ENCODE results near the gene B4GALNT3. TPM values are rescaled to one million over a fixed set of nuclear protein-coding genes. Genes with fewer than 3 reads are reported as not detected.

Gene B4GALNT3
- polyA plus RNA-seq, 2 of the 4 experiments (the other 2 are of a cell fraction) = 0.43 to 0.53 TPM

GRCh38 chr12:537772-538171, 78.0 kb downstream of the B4GALNT3 start (continued):
- no peak for TF ChIP-seq REST (IDR thresholded peaks at IDR 0.05)

GRCh38 chr12:538731-539539, 79.2 kb downstream of the B4GALNT3 start:
- no peaks in the 10 kb centered on the region for H3K9me3 ChIP-seq
- TF ChIP-seq TP53 (CRISPR knock-in tag; IDR thresholded peaks at IDR 0.05) = no peak
- TF ChIP-seq ZSCAN20 (CRISPR knock-in tag; IDR thresholded peaks at IDR 0.05) = no peak
- TF ChIP-seq ZNF302 (CRISPR knock-in tag; IDR thresholded peaks at IDR 0.05) = no peak
- TF ChIP-seq ESRRA (IDR thresholded peaks at IDR 0.05; ENCODE audit: borderline replicate concordance, low read length) = no peak
- TF ChIP-seq RAD21 (conservative IDR thresholded peaks at IDR 0.05 in 1 of 2, IDR thresholded peaks at IDR 0.05 in 1 of 2) = no peak
- no peak for TF ChIP-seq MAZ (IDR thresholded peaks at IDR 0.05; ENCODE audit: borderline replicate concordance, low read depth, low read length)
- no peak for TF ChIP-seq CBX2 (IDR thresholded peaks at IDR 0.05; ENCODE audit: borderline replicate concordance, low read depth)
- no peak for TF ChIP-seq CTCF (IDR thresholded peaks at IDR 0.05)
- TF ChIP-seq ZC3H11A (IDR thresholded peaks at IDR 0.05) = no peak
- no peak for TF ChIP-seq GATA3 (IDR thresholded peaks at IDR 0.05; ENCODE audit: borderline replicate concordance)
- no peak for TF ChIP-seq CEBPB (IDR thresholded peaks at IDR 0.05)
- TF ChIP-seq KDM5A (IDR thresholded peaks at IDR 0.05) = no peak
- no peak for TF ChIP-seq FOSL2 (IDR thresholded peaks at IDR 0.05)
- no peak for TF ChIP-seq FOSL2 (CRISPR knock-in tag; IDR thresholded peaks at IDR 0.05)
- no peak for TF ChIP-seq RNF2 (IDR thresholded peaks at IDR 0.05; ENCODE audit: borderline replicate concordance, low read depth)
- TF ChIP-seq HDAC2 (IDR thresholded peaks at IDR 0.05) = no peak
- TF ChIP-seq HES2 (IDR thresholded peaks at IDR 0.05) = no peak
- TF ChIP-seq TFCP2L1 (CRISPR knock-in tag; IDR thresholded peaks at IDR 0.05) = no peak
- TF ChIP-seq KDM1A (IDR thresholded peaks at IDR 0.05; ENCODE audit: low read depth) = no peak
- no peak for TF ChIP-seq CHD2 (IDR thresholded peaks at IDR 0.05; ENCODE audit: low read length, partially characterized antibody)
- FAIRE-seq = no peak
- 0 out of 3 replicates have a peak overlapping the region, but pooled peaks have one; percentile 1 for H3K4me2 ChIP-seq
- POLR2A ChIA-PET = interaction anchor here (0.6 to 0.7 kb wide), 2 partner anchors 56 to 90 kb away, joined by 3 to 5 read pairs; no protein-coding TSS in a partner anchor
- no peak overlapping the region for H3K4me3 ChIP-seq
- 37% methylated on average over 10 of the region's 10 CpGs for WGBS (ENCODE audit: missing lambda C conversion rate)
- H3K27ac ChIP-seq = 0 out of 6 replicates have a peak overlapping the region, but pooled peaks of 1 of the 2 experiments have one; percentile 19
- no peak; a peak in 2 of 6 replicates for ATAC-seq
- peak in 1 of 2 experiments; percentile 55 for DNase-seq (ENCODE audit: low read depth in 1 of 2, low spot score in 1 of 2)
- H3K4me1 ChIP-seq = peaks cover 16% of the 10 kb centered on the region; the same call in 1 of the 3 replicates
- CTCF ChIA-PET = interaction anchor here (0.6 to 7.6 kb wide), 4 partner anchors 9 to 97 kb away, joined by 3 to 75 read pairs (median 38); no protein-coding TSS in a partner anchor
